SK-N-MC (cell line): ENCODE data around the gene PSTPIP1.

Source experiments
- EZH2 ChIP-seq: fragments of 200-600 bp; sonication (generic); IDR thresholded peaks from one replicate; pipeline ENCODE4 v1.6.1; 2017; ENCODE audit warnings: antibody characterized with exemption
- POLR2AphosphoS5 ChIP-seq: IDR thresholded peaks from 2 replicates; pipeline ENCODE4 v1.6.1; 2012; ENCODE audit warnings: mild to moderate bottlenecking, low read depth, low read length, borderline replicate concordance

GRCh38 chr15:77076323-77076915 is 81.5 kb downstream of the PSTPIP1 start:
- no peak for TF ChIP-seq POLR2AphosphoS5
- no peak for TF ChIP-seq EZH2
